Activated naive CD4-positive, alpha-beta T cell treated with anti-CD3 and anti-CD28 coated beads for 36 hours (primary cell): ENCODE measurements around the gene RALA. TPM values are rescaled to one million over a fixed set of nuclear protein-coding genes. Genes with fewer than 3 reads are reported as not detected.
"Not testable (repeated sequence)": the region's sequence is repeated elsewhere in the genome, so short reads cannot be mapped to it uniquely, and the experiment has no call there.

Source experiments
- CTCF ChIA-PET: fragments of 350-600 bp; sonication (Branson Sonifier 250); formaldehyde crosslinking; loops from one replicate; lab custom pipeline; 2021; ENCODE audit warnings: antibody characterized with exemption; lab: Charles Lee
- DNase-seq: peaks from one replicate; pipeline ENCODE4 v3.0.0-alpha.2; 2020
- H3K27ac Mint-ChIP-seq: one replicate; pipeline ENCODE4 v1.8.0; 2021; ENCODE audit warnings: mild to moderate bottlenecking, mixed read lengths
- H3K27me3 Mint-ChIP-seq: one replicate; pipeline ENCODE4 v1.8.0; 2021; ENCODE audit warnings: low read depth, mixed read lengths
- H3K36me3 Mint-ChIP-seq: one replicate; pipeline ENCODE4 v1.8.0; 2021; ENCODE audit warnings: low read depth, mixed read lengths
- H3K4me1 Mint-ChIP-seq: one replicate; pipeline ENCODE4 v1.8.0; 2021; ENCODE audit warnings: low read depth, mixed read lengths
- H3K4me3 Mint-ChIP-seq: one replicate; pipeline ENCODE4 v1.8.0; 2021; ENCODE audit warnings: mild to moderate bottlenecking, moderate library complexity, mixed read lengths
- H3K9me3 Mint-ChIP-seq: one replicate; pipeline ENCODE4 v1.8.0; 2021; ENCODE audit warnings: mixed read lengths
- intact Hi-C: fragments of 100-400 bp; cut with micrococcal nuclease; formaldehyde crosslinking; loops from one replicate; pipeline ENCODE4 v1.15.1; 2023
- total RNA-seq, 2 experiments: library from RNA; stranded (reverse); gene quantifications; one replicate each; pipeline ENCODE4 v1.2.3, GENCODE V29; 2021

The RALA gene
- total RNA-seq, 2 experiments from 2014 or later, result 30.3 to 35.6 TPM

DNA sequence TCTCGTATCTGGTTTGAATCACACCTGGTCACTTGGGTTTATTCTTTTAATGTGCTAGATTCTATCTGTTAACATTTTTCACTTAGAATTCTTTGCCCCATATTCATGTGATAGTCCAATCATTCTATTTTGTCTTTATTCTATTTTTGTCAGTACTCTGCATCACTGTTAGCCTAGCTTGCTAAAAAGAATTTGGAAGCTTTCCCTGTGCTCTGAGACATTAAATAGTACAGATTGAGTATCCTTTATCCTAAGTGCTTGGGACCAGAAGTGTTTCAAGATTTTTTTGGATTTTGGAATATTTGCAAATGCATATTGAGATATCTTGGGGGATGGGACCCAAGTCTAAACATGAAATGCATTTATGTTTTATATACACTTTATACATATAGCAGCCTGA lies 51.0 kb downstream of the RALA start:
- H3K27ac Mint-ChIP-seq, result no peak overlapping the region
- no peak for DNase-seq

GRCh38 chr7:39676346-39676745 lies 53.0 kb downstream of the RALA start:
- peaks cover 4% of the 10 kb centered on the region for H3K9me3 Mint-ChIP-seq
- H3K36me3 Mint-ChIP-seq, result peaks cover 9% of the 10 kb centered on the region
- peaks cover 20% of the 10 kb centered on the region for H3K4me1 Mint-ChIP-seq
- intact Hi-C loops, result no loop called here
- no peaks in the 10 kb centered on the region for H3K27me3 Mint-ChIP-seq
- CTCF ChIA-PET, result interaction anchor here (0.5 kb wide), 1 partner anchor 150 kb away, joined by 3 read pairs; no protein-coding TSS in a partner anchor
- H3K4me3 Mint-ChIP-seq, result no peak overlapping the region
- no peak overlapping the region for H3K27ac Mint-ChIP-seq
- no peak for DNase-seq

More for the DNA sequence above, 51.0 kb downstream of the RALA start:
- Mint-ChIP-seq H3K4me3 (no peak overlapping the region), H3K36me3 (peaks cover 9% of the 10 kb centered on the region), H3K27me3 (no peaks in the 10 kb centered on the region), H3K4me1 (peaks cover 16% of the 10 kb centered on the region), H3K9me3 (peaks cover 4% of the 10 kb centered on the region)
- CTCF ChIA-PET, result interaction anchor here (0.6 kb wide), 1 partner anchor 96 kb away, joined by 4 read pairs; no protein-coding TSS in a partner anchor
- intact Hi-C loops, result no loop called here

DNA sequence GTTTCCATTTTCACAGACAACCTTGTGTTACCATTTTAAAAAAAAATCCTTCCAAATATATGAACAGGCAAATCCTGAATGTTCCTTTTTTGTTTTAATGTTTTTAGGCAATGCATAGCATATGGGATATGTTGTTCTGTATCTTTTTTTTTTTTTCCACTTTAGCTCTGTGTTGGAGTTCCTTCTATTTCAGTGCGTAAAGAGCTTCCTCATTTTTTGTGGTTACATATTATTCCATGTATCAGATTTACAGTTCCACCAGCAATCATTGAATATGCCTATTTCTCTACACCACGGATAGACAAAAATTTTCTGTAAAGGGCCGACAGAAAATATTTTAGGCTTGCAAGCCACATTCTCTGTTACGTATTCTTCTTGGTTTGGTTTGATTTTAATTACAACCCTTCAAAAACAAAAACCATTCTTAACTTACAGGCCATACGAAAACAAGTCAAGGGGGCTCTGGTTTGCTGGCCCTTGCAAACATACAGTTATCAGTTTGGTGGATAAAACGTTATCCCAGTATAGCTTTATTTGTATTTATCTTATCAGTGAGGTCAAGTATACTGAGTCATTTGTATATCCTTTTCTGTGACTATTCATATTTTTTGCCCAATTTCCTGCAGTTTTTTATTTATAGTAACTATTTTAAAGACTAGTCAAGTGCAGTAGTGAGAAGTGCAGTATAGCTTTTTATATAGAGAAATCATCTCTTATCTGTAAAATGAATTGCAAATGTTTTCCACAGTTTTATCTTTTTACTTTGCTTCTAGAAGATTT lies 55.7 kb downstream of the RALA start:
- Mint-ChIP-seq H3K36me3 (peaks cover 12% of the 10 kb centered on the region), H3K27ac (no peak overlapping the region), H3K27me3 (no peaks in the 10 kb centered on the region), H3K4me3 (no peak overlapping the region), H3K9me3 (peaks cover 4% of the 10 kb centered on the region), H3K4me1 (peaks cover 41% of the 10 kb centered on the region)
- no peak for DNase-seq
- intact Hi-C loops, result no loop called here
- CTCF ChIA-PET, result interaction anchor here (0.6 to 1.5 kb wide), 2 partner anchors 17 to 219 kb away, joined by 4 read pairs; no protein-coding TSS in a partner anchor

DNA sequence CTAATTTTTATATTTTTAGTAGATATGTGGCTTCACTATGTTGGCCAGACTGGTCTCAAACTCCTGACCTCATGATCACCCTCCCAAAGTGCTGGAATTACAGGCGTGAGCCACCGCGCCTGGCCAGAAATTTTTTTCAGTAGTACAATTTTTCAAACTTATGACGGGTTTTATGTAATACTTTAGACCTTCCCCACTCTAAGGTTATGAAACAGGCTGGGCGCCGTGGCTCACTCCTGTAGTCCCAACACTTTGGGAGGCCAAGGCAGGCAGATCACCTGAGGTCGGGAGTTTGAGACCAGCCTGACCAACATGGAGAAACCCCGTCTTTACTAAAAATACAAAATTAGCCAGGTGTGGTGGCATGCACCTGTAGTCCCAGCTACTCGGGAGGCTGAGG lies 56.5 kb downstream of the RALA start:
- H3K36me3 Mint-ChIP-seq, result peaks cover 12% of the 10 kb centered on the region

GRCh38 chr7:39681887-39682441 lies 58.6 kb downstream of the RALA start:
- Mint-ChIP-seq H3K9me3 (peaks cover under 1% of the 10 kb centered on the region), H3K4me3 (no peak overlapping the region)
- intact Hi-C loops, result no loop called here

More for the DNA sequence above, 56.5 kb downstream of the RALA start:
- DNase-seq, H3K4me3 Mint-ChIP-seq, H3K27me3 Mint-ChIP-seq, H3K9me3 Mint-ChIP-seq, H3K27ac Mint-ChIP-seq, intact Hi-C loops: not testable (repeated sequence)
- CTCF ChIA-PET, result interaction anchor here (1.5 kb wide), 1 partner anchor 16 kb away, joined by 4 read pairs; no protein-coding TSS in a partner anchor
- peaks cover 42% of the 10 kb centered on the region for H3K4me1 Mint-ChIP-seq

DNA sequence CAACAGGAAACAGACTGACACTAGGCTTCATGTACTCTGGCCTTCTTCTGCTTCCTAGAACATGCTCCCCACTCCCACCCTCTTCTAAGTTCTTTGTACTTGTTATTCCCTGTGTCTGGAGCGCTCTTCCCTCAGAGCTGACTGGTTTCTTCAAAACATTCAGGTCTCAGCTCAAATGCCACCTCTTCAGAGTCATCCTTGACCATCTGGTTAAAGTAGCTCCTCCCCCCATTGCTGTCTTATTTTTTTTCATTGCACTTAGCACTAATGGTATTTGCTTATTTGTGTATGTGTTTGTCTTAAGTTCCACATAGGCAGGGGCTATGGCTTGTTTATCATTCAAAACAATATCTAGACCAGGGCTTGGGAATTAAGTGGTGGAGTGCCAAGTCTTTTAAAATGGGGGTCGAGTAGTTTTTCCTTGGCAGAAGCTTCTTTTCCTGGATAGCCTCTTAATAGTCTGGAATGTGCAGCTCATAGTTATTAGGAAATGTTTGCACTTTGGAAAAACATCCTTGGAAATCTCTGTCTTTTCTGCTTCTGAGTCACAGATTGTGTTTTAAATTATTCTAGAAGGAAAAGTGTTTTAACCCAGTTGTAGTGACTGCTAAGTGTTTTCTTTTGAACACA lies 60.0 kb downstream of the RALA start:
- no peak for DNase-seq
- no peaks in the 10 kb centered on the region for H3K27me3 Mint-ChIP-seq
- no peak overlapping the region for H3K4me3 Mint-ChIP-seq
- H3K9me3 Mint-ChIP-seq, result no peaks in the 10 kb centered on the region
- peaks cover 64% of the 10 kb centered on the region for H3K4me1 Mint-ChIP-seq
- H3K36me3 Mint-ChIP-seq, result peaks cover 10% of the 10 kb centered on the region
- intact Hi-C loops, result no loop called here
- no peak overlapping the region for H3K27ac Mint-ChIP-seq
- CTCF ChIA-PET, result no interaction called here

More at GRCh38 chr7:39681887-39682441, 58.6 kb downstream of the RALA start:
- peaks cover 5% of the 10 kb centered on the region for H3K36me3 Mint-ChIP-seq
- CTCF ChIA-PET, result no interaction called here
- H3K4me1 Mint-ChIP-seq, result peaks cover 58% of the 10 kb centered on the region
- no peak for DNase-seq
- no peak overlapping the region for H3K27ac Mint-ChIP-seq
- H3K27me3 Mint-ChIP-seq, result no peaks in the 10 kb centered on the region

DNA sequence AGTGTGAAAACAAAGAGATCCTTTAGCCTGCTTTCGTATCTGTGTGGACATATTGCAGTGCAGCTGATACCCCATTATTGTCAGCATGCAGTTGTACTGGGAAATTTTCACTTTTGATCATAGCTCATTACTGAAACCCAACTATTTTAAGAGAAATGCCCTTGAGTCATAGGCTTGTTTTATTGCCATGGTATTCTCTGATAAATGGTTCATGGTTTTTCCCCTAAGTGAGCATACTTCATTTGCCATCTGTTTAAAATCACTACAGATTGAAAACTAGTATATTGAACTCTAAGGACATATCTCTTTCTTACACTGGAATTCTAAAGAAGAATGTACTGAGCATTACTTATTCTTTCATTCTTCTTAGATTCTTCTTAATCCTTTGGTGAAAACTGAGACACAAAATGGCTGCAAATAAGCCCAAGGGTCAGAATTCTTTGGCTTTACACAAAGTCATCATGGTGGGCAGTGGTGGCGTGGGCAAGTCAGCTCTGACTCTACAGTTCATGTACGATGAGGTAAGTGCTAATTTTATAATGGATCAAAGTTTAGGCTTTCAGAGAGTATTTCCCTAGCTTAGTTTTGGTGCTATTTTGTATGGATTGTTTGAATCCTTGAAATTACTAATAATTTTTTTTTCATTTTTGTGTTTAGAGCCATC lies 63.0 kb downstream of the RALA start:
- DNase-seq, result no peak
- CTCF ChIA-PET, result interaction anchor here (0.7 to 2.6 kb wide), 3 partner anchors 60 to 106 kb away, joined by 3 to 12 read pairs (median 4); no protein-coding TSS in a partner anchor
- Mint-ChIP-seq H3K27ac (peak overlapping the region; percentile 69), H3K4me1 (peaks cover 65% of the 10 kb centered on the region), H3K4me3 (no peak overlapping the region), H3K36me3 (peaks cover 20% of the 10 kb centered on the region), H3K27me3 (no peaks in the 10 kb centered on the region), H3K9me3 (no peaks in the 10 kb centered on the region)
- intact Hi-C loops, result loop anchor here (1.0 kb wide), 7 partner anchors 25 to 448 kb away; partner anchors contain the start of gene MPLKIP

DNA sequence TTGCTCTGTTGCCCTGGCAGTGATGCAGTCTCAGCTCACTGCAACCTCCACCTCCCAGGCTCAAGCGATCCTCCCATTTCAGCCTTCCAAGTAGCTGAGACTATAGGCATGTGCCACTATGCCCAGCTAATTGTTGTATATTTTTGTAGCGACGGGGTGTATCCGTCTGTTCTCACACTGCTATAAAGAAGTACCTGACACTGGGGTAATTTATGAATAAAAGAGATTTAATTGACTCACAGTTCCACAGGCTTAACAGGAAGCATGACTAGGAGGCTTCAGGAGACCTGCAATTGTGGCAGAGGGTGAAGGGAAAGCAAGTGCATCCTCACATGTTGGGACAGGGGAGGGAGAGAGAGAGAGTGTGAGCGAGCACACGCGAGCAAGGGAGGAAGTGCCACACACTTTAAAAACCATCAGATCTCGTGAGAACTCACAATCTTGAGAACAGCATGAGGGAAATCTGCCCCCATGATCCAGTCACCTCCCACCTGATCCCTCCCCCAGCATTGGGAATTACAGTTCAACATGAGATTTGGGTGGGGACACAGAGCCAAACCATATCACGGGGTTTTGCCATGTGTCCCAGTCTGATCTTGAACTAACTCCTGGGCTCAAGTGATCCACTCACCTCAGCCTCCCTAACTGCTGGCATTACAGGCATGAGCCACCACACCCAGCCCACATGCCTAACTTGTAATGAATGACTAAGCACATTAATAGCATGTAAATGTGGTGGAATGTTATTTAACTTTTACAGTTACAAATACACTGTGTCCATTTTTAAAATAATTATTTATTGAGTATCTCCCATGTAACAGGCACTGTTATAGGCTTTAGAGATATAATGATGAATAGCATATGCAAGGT lies 65.5 kb downstream of the RALA start:
- no peak overlapping the region for H3K4me3 Mint-ChIP-seq
- CTCF ChIA-PET, result interaction anchor here (0.6 to 1.0 kb wide), 3 partner anchors 53 to 130 kb away, joined by 3 to 12 read pairs (median 7); no protein-coding TSS in a partner anchor
- peaks cover 35% of the 10 kb centered on the region for H3K36me3 Mint-ChIP-seq
- intact Hi-C loops, result no loop called here
- H3K27ac Mint-ChIP-seq, result peak overlapping the region; percentile 50
- H3K27me3 Mint-ChIP-seq, result no peaks in the 10 kb centered on the region
- H3K4me1 Mint-ChIP-seq, result peaks cover 45% of the 10 kb centered on the region
- H3K9me3 Mint-ChIP-seq, result peaks cover 2% of the 10 kb centered on the region
- DNase-seq, result peak; percentile 29

DNA sequence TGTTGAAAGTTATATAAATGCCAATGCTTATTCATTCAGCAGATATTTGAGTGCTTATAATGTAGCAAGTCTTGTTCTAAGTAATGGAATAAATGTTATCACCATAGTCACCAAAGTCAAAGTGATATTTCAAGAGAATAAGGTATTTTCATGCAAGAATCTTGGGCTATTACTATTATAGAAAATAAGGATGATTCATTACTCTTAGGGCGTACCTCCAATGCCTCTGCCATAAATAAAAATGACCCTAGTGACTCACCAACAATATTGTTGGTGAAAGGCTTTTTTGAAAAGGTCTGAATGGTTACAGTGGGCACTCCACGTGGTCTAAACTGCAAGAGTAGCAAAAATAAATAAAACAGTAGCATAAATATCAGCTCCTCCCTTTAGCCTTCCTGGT lies 68.4 kb downstream of the RALA start:
- Mint-ChIP-seq H3K9me3 (peaks cover 2% of the 10 kb centered on the region), H3K36me3 (peaks cover 35% of the 10 kb centered on the region), H3K27ac (no peak overlapping the region), H3K27me3 (no peaks in the 10 kb centered on the region), H3K4me1 (peaks cover 27% of the 10 kb centered on the region), H3K4me3 (no peak overlapping the region)
- intact Hi-C loops, result no loop called here
- no peak for DNase-seq
- CTCF ChIA-PET, result interaction anchor here (0.7 to 1.3 kb wide), 2 partner anchors 15 to 113 kb away, joined by 3 read pairs; no protein-coding TSS in a partner anchor

DNA sequence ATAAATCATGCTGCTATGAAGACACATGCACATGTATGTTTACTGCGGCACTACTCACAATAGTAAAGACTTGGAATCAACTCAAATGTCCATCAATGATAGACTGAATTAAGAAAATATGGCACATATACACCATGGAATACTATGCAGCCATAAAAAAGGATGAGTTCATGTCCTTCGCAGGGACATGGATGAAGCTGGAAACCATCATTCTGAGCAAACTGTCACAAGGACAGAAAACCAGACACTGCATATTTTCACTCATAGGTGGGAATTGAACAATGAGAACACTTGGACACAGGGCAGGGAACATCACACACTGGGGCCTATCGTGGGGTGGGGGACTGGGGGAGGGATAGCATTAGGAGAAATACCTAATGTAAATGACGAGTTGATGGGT lies 69.7 kb downstream of the RALA start:
- H3K36me3 Mint-ChIP-seq, result peaks cover 35% of the 10 kb centered on the region
- H3K9me3 Mint-ChIP-seq, result not testable (repeated sequence)

GRCh38 chr7:39693812-39694211 lies 70.4 kb downstream of the RALA start:
- Mint-ChIP-seq H3K4me3 (no peak overlapping the region), H3K9me3 (peaks cover 2% of the 10 kb centered on the region), H3K4me1 (peaks cover 15% of the 10 kb centered on the region), H3K27ac (no peak overlapping the region), H3K27me3 (no peaks in the 10 kb centered on the region), H3K36me3 (peaks cover 34% of the 10 kb centered on the region)
- CTCF ChIA-PET, result no interaction called here
- intact Hi-C loops, result no loop called here
- DNase-seq, result no peak

More for the DNA sequence above, 69.7 kb downstream of the RALA start:
- DNase-seq, H3K27ac Mint-ChIP-seq, intact Hi-C loops, CTCF ChIA-PET, H3K4me3 Mint-ChIP-seq, H3K27me3 Mint-ChIP-seq: not testable (repeated sequence)
- H3K4me1 Mint-ChIP-seq, result peaks cover 20% of the 10 kb centered on the region
